Breast epithelium (tissue), 3 donors: ENCODE measurements around the gene COL28A1.

Source experiments
- POLR2A ChIP-seq: fragments of 450-650 bp; IDR thresholded peaks from one replicate; pipeline ENCODE4 v1.6.1; 2016; ENCODE audit warnings: antibody characterized with exemption, mild to moderate bottlenecking, moderate library complexity
- TF ChIP-seq, protein P1 (sequence below), 3 donors: fragments of 450-650 bp; IDR thresholded peaks; one replicate each; pipeline ENCODE4 v1.5.1; 2016 to 2017; ENCODE audit warnings: antibody characterized with exemption in 3 of 3, mild to moderate bottlenecking in 3 of 3, moderate library complexity in 3 of 3

DNA sequence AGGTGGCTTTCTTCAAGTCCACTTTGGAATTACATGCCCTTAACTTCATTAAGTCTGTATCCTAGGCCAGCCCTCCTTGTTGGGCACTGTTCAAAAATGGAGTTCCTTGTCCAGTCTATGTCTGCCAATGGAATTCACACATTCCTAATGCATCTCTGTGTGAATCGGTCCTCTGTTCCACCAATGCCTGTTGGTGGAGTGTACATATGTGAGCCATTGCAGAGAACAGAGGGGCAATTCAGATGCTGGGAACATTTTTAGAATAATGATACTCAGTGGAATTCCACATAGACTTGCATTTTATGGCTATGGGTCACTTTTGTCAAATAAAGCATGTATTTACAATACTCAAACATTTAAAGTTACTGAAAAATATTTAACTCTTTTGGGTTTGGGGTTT lies 108.3 kb downstream of the COL28A1 start:
- TF ChIP-seq, protein P1, sequence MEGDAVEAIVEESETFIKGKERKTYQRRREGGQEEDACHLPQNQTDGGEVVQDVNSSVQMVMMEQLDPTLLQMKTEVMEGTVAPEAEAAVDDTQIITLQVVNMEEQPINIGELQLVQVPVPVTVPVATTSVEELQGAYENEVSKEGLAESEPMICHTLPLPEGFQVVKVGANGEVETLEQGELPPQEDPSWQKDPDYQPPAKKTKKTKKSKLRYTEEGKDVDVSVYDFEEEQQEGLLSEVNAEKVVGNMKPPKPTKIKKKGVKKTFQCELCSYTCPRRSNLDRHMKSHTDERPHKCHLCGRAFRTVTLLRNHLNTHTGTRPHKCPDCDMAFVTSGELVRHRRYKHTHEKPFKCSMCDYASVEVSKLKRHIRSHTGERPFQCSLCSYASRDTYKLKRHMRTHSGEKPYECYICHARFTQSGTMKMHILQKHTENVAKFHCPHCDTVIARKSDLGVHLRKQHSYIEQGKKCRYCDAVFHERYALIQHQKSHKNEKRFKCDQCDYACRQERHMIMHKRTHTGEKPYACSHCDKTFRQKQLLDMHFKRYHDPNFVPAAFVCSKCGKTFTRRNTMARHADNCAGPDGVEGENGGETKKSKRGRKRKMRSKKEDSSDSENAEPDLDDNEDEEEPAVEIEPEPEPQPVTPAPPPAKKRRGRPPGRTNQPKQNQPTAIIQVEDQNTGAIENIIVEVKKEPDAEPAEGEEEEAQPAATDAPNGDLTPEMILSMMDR (IDR thresholded peaks at IDR 0.05): no peak
- no peak for TF ChIP-seq POLR2A
